ENCODE data around the gene CCDC57.

CCDC57 gene

DNA sequence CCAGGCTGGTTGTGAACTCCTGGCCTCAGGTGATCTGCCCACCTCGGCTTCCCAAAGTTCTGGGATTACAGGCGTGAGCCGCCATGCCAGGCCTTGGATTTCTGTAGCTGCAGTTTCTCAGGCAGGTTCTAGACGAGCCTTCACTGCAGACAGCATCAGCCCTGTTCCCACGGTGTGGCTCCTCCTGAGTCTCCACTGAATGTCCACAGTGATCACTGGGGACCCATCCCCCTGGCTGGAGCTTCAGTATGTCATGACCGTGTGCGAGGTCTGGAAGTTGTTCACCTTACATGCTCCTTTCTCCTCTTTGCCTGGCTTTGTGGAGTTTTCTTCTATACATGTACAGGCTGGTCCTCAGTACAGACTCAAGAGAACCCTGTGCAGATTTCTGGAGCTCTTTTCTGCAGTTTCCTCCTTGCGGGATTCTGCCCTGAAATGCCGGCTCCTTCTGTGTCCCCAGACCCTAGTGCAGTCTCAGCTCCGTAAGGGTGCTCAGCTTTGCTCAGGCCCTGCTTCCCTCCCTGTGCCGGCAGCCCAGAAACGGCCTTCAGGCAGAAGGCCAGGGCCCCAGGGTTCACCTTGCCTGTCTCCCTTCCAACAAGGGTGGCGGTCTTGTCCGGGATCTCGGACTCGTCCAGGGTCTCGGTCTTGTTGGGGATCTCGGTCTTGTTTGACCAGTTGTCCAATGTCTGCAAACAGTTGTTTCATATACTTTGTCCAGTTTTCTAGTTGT lies 100.3 kb downstream of the CCDC57 start:
- no peak overlapping the region for H3K18ac ChIP-seq (ENCODE audit: low read length)
- H3K4me3 ChIP-seq (ENCODE audit: low read length) = no peak overlapping the region
- H3K36me3 ChIP-seq (ENCODE audit: control insufficient read depth, insufficient read depth, low read length) = no peaks in the 10 kb centered on the region
- no peak overlapping the region for H3K4me2 ChIP-seq (ENCODE audit: low read length)
- no peak overlapping the region for H3K27ac ChIP-seq (ENCODE audit: low read depth, low read length)
- no peak overlapping the region for H3K9ac ChIP-seq (ENCODE audit: low read length)
- H3K23ac ChIP-seq (ENCODE audit: low read length) = no peak overlapping the region
- H3K27me3 ChIP-seq (ENCODE audit: insufficient read depth, low read length, poor library complexity) = no peaks in the 10 kb centered on the region
- no peak overlapping the region for H4K8ac ChIP-seq (ENCODE audit: low read depth, low read length)
- H3K4me1 ChIP-seq (ENCODE audit: control insufficient read depth, low read depth, low read length) = peaks cover 5% of the 10 kb centered on the region
- no peak for DNase-seq
- no peak overlapping the region for H2BK5ac ChIP-seq (ENCODE audit: low read length)
- no peak overlapping the region for H2BK15ac ChIP-seq (replicated peaks; ENCODE audit: low read depth)
- no peak overlapping the region for H2BK120ac ChIP-seq (ENCODE audit: low read depth, low read length)
- H3K79me2 ChIP-seq (ENCODE audit: control insufficient read depth, insufficient read depth, low read length) = no peaks in the 10 kb centered on the region
- H3K4ac ChIP-seq (ENCODE audit: low read depth, low read length) = no peak overlapping the region
- WGBS (ENCODE audit: extremely low coverage, insufficient coverage, low lambda C conversion rate) = no CpG with 5 or more reads among the region's 18 CpGs
- no peaks in the 10 kb centered on the region for H3K79me1 ChIP-seq (ENCODE audit: low read length)
- H4K5ac ChIP-seq (ENCODE audit: low read length) = no peak overlapping the region
- H2AK5ac ChIP-seq (ENCODE audit: low read length) = no peak overlapping the region
- no peak overlapping the region for H3K56ac ChIP-seq (ENCODE audit: low read length)

DNA sequence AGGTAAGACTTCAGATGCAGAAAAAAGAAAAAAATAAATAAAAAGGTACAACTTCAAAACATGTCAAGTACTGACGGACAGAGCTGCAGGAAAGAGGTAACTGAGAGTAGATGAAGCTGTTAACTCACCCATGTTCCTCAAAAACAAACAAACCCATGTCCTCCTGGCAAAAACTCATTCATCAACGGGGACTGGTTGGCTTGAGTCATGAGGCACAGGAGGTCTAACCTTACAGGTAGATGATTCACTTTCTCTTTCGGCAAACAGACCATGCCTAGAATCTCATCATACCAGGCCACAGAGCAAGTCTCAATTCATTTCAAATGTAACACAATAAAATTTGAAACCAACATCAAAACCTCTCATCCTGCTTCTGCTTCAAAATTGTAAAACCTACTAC lies 102.3 kb downstream of the CCDC57 start:
- H2BK5ac ChIP-seq (ENCODE audit: low read length) = no peak overlapping the region
- H2AK5ac ChIP-seq (ENCODE audit: low read length) = no peak overlapping the region
- no peak overlapping the region for H4K5ac ChIP-seq (ENCODE audit: low read length)
- no peak overlapping the region for H3K56ac ChIP-seq (ENCODE audit: low read length)
- peaks cover 2% of the 10 kb centered on the region for H3K4me1 ChIP-seq (ENCODE audit: control insufficient read depth, low read depth, low read length)
- no peak overlapping the region for H3K4me3 ChIP-seq (ENCODE audit: low read length)
- H3K9ac ChIP-seq (ENCODE audit: low read length) = no peak overlapping the region
- no peaks in the 10 kb centered on the region for H3K36me3 ChIP-seq (ENCODE audit: control insufficient read depth, insufficient read depth, low read length)
- H4K8ac ChIP-seq (ENCODE audit: low read depth, low read length) = no peak overlapping the region
- DNase-seq = no peak
- H3K23ac ChIP-seq (ENCODE audit: low read length) = no peak overlapping the region
- H3K27ac ChIP-seq (ENCODE audit: low read depth, low read length) = no peak overlapping the region
- H3K18ac ChIP-seq (ENCODE audit: low read length) = no peak overlapping the region
- H3K27me3 ChIP-seq (ENCODE audit: insufficient read depth, low read length, poor library complexity) = no peaks in the 10 kb centered on the region
- H3K79me1 ChIP-seq (ENCODE audit: low read length) = no peaks in the 10 kb centered on the region
- H3K79me2 ChIP-seq (ENCODE audit: control insufficient read depth, insufficient read depth, low read length) = no peaks in the 10 kb centered on the region
- no CpG with 5 or more reads among the region's 3 CpGs for WGBS (ENCODE audit: extremely low coverage, insufficient coverage, low lambda C conversion rate)
- no peak overlapping the region for H2BK15ac ChIP-seq (replicated peaks; ENCODE audit: low read depth)
- no peak overlapping the region for H3K4me2 ChIP-seq (ENCODE audit: low read length)
- H3K4ac ChIP-seq (ENCODE audit: low read depth, low read length) = no peak overlapping the region
- H2BK120ac ChIP-seq (ENCODE audit: low read depth, low read length) = no peak overlapping the region

DNA sequence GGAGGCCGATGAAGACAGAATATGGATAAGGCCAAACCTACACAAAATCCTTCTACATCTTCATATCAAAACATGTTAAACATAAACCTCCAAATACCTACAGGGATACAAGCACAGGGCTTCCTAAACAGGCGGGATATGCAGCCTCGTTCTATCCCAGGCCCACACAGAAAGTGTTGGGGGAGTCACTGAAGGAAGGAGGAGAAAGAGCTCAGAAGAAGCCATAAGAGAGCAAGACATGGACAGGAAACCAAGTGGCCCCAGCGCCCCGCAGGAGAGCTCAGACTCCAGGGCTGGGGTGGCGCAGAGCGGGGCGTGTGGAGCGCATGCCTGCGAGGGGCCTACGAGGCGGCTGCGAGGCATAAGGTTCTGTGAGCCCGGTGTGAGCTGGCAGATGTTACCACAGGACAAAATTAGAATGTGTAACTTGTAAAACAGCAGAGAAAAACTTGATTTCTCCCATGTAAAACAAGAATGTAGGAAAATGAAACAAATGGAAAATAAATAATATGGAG lies 103.6 kb downstream of the CCDC57 start:
- H3K79me2 ChIP-seq (ENCODE audit: control insufficient read depth, insufficient read depth, low read length) = no peaks in the 10 kb centered on the region
- no peak overlapping the region for H2BK120ac ChIP-seq (ENCODE audit: low read depth, low read length)
- H3K27me3 ChIP-seq (ENCODE audit: insufficient read depth, low read length, poor library complexity) = no peaks in the 10 kb centered on the region
- H3K79me1 ChIP-seq (ENCODE audit: low read length) = no peaks in the 10 kb centered on the region
- no CpG with 5 or more reads among the region's 14 CpGs for WGBS (ENCODE audit: extremely low coverage, insufficient coverage, low lambda C conversion rate)
- H2BK15ac ChIP-seq (replicated peaks; ENCODE audit: low read depth) = no peak overlapping the region
- no peak overlapping the region for H3K23ac ChIP-seq (ENCODE audit: low read length)
- no peak overlapping the region for H3K18ac ChIP-seq (ENCODE audit: low read length)
- no peaks in the 10 kb centered on the region for H3K36me3 ChIP-seq (ENCODE audit: control insufficient read depth, insufficient read depth, low read length)
- H4K5ac ChIP-seq (ENCODE audit: low read length) = no peak overlapping the region
- no peak overlapping the region for H2BK5ac ChIP-seq (ENCODE audit: low read length)
- peaks cover 5% of the 10 kb centered on the region for H3K4me1 ChIP-seq (ENCODE audit: control insufficient read depth, low read depth, low read length)
- H3K9ac ChIP-seq (ENCODE audit: low read length) = no peak overlapping the region
- no peak overlapping the region for H3K27ac ChIP-seq (ENCODE audit: low read depth, low read length)
- no peak for DNase-seq
- no peak overlapping the region for H2AK5ac ChIP-seq (ENCODE audit: low read length)
- no peak overlapping the region for H3K4me3 ChIP-seq (ENCODE audit: low read length)
- H3K4me2 ChIP-seq (ENCODE audit: low read length) = no peak overlapping the region
- H3K4ac ChIP-seq (ENCODE audit: low read depth, low read length) = no peak overlapping the region
- no peak overlapping the region for H4K8ac ChIP-seq (ENCODE audit: low read depth, low read length)
- no peak overlapping the region for H3K56ac ChIP-seq (ENCODE audit: low read length)

DNA sequence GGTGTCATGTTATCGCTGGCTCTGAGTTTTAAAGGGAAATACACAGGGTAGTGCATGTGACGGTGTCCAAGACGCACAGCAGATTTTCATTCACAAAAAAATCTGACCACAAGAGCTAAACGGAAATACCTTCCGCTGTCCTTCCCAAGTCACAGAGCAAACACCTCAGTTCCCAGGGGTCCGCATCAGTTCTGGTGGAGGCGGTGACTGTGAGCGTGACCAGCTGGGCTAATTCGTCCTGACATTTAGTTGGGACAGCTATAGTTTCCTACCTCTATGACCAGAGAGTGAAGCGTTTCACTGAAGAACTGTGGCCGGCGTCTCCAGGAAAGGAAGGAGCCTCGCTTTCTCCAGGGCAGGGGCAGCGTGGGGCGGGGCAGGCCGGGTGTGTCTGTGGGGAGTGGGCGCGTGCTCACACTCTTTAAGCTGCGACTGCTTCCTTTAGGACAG lies 104.1 kb downstream of the CCDC57 start:
- Histone ChIP-seq H3K4me1 (ENCODE audit: control insufficient read depth, low read depth, low read length) (peaks cover 9% of the 10 kb centered on the region), H3K4ac (ENCODE audit: low read depth, low read length) (no peak overlapping the region), H3K23ac (ENCODE audit: low read length) (no peak overlapping the region), H3K9ac (ENCODE audit: low read length) (no peak overlapping the region), H3K56ac (ENCODE audit: low read length) (no peak overlapping the region), H2BK120ac (ENCODE audit: low read depth, low read length) (no peak overlapping the region), H3K18ac (ENCODE audit: low read length) (no peak overlapping the region), H3K4me3 (ENCODE audit: low read length) (no peak overlapping the region), H2BK5ac (ENCODE audit: low read length) (no peak overlapping the region), H3K27ac (ENCODE audit: low read depth, low read length) (no peak overlapping the region), H3K79me2 (ENCODE audit: control insufficient read depth, insufficient read depth, low read length) (no peaks in the 10 kb centered on the region), H4K5ac (ENCODE audit: low read length) (no peak overlapping the region), H4K8ac (ENCODE audit: low read depth, low read length) (no peak overlapping the region), H3K27me3 (ENCODE audit: insufficient read depth, low read length, poor library complexity) (no peaks in the 10 kb centered on the region), H3K36me3 (ENCODE audit: control insufficient read depth, insufficient read depth, low read length) (no peaks in the 10 kb centered on the region), H2BK15ac (replicated peaks; ENCODE audit: low read depth) (no peak overlapping the region), H3K79me1 (ENCODE audit: low read length) (no peaks in the 10 kb centered on the region), H2AK5ac (ENCODE audit: low read length) (no peak overlapping the region), H3K4me2 (ENCODE audit: low read length) (no peak overlapping the region)
- WGBS (ENCODE audit: extremely low coverage, insufficient coverage, low lambda C conversion rate) = no CpG with 5 or more reads among the region's 19 CpGs
- no peak for DNase-seq

DNA sequence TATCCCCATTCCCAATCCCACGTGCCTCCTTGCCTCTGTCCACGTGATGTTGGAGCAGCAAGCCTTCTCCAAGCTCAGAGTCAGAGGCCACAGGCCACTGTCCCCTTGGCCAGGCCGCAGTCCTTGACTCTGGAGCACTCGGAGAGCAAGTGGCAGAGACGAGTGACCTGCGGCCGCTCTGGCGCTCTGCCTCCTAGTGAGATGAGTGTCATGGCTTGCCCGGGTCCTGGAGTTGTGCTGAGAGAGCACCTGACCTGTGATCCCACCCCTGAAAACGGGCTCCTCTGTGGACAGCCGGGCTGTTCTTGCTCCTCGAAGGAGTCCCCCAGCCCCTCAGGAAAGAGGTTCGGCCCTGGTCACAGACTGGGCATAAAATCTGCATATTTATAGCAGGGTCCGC lies 104.6 kb downstream of the CCDC57 start:
- H4K8ac ChIP-seq (ENCODE audit: low read depth, low read length) = no peak overlapping the region
- H3K27ac ChIP-seq (ENCODE audit: low read depth, low read length) = no peak overlapping the region
- no peak for DNase-seq
- no peak overlapping the region for H2BK5ac ChIP-seq (ENCODE audit: low read length)
- H2BK15ac ChIP-seq (replicated peaks; ENCODE audit: low read depth) = no peak overlapping the region
- no peaks in the 10 kb centered on the region for H3K27me3 ChIP-seq (ENCODE audit: insufficient read depth, low read length, poor library complexity)
- H2AK5ac ChIP-seq (ENCODE audit: low read length) = no peak overlapping the region
- H3K4me3 ChIP-seq (ENCODE audit: low read length) = no peak overlapping the region
- H3K18ac ChIP-seq (ENCODE audit: low read length) = no peak overlapping the region
- H3K4me2 ChIP-seq (ENCODE audit: low read length) = no peak overlapping the region
- no peaks in the 10 kb centered on the region for H3K36me3 ChIP-seq (ENCODE audit: control insufficient read depth, insufficient read depth, low read length)
- no peak overlapping the region for H2BK120ac ChIP-seq (ENCODE audit: low read depth, low read length)
- H3K79me1 ChIP-seq (ENCODE audit: low read length) = no peaks in the 10 kb centered on the region
- no peak overlapping the region for H4K5ac ChIP-seq (ENCODE audit: low read length)
- H3K4me1 ChIP-seq (ENCODE audit: control insufficient read depth, low read depth, low read length) = peaks cover 10% of the 10 kb centered on the region
- WGBS (ENCODE audit: extremely low coverage, insufficient coverage, low lambda C conversion rate) = no CpG with 5 or more reads among the region's 14 CpGs
- H3K23ac ChIP-seq (ENCODE audit: low read length) = no peak overlapping the region
- no peak overlapping the region for H3K56ac ChIP-seq (ENCODE audit: low read length)
- no peak overlapping the region for H3K9ac ChIP-seq (ENCODE audit: low read length)
- no peak overlapping the region for H3K4ac ChIP-seq (ENCODE audit: low read depth, low read length)
- no peaks in the 10 kb centered on the region for H3K79me2 ChIP-seq (ENCODE audit: control insufficient read depth, insufficient read depth, low read length)

All from mesendoderm (in vitro differentiated cells).